ENCODE data around the gene GPRC5A. TPM values are rescaled to one million over a fixed set of nuclear protein-coding genes. Genes with fewer than 3 reads are reported as not detected.
A peak's percentile ranks its signal among the peaks of the same experiment; 100 is the strongest.

GPRC5A gene
- total and polyA plus RNA-seq, 2 of the 13 experiments (the other 11 are each of a cell fraction or from before 2014, with no cell fraction given): 0.27 to 3.0 TPM

GRCh38 chr12:12927211-12928079 lies 36.1 kb downstream of the GPRC5A start (continued):
- TF ChIP-seq, protein P1, sequence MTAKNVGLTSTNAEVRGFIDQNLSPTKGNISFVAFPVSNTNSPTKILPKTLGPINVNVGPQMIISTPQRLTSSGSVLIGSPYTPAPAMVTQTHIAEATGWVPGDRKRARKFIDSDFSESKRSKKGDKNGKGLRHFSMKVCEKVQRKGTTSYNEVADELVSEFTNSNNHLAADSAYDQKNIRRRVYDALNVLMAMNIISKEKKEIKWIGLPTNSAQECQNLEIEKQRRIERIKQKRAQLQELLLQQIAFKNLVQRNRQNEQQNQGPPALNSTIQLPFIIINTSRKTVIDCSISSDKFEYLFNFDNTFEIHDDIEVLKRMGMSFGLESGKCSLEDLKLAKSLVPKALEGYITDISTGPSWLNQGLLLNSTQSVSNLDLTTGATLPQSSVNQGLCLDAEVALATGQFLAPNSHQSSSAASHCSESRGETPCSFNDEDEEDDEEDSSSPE (CRISPR knock-in tag; IDR thresholded peaks at IDR 0.05): no peak
- TF ChIP-seq NCOA5 (CRISPR knock-in tag; IDR thresholded peaks at IDR 0.05): no peak
- no peak for TF ChIP-seq ZNF562 (CRISPR knock-in tag; IDR thresholded peaks at IDR 0.05; ENCODE audit: borderline replicate concordance)
- TF ChIP-seq SP140L (CRISPR knock-in tag; IDR thresholded peaks at IDR 0.05; ENCODE audit: borderline replicate concordance): no peak
- TF ChIP-seq RBFOX2 (IDR thresholded peaks at IDR 0.05; ENCODE audit: low read depth, low read length): peak; percentile 75
- TF ChIP-seq CBX1 (IDR thresholded peaks at IDR 0.05; ENCODE audit: low read depth): no peak
- 0 out of 2 replicates have a peak, but pooled peaks have one; percentile 68 for TF ChIP-seq ZSCAN29 (CRISPR knock-in tag; conservative IDR thresholded peaks at IDR 0.05)
- TF ChIP-seq PHB2 (IDR thresholded peaks at IDR 0.05; ENCODE audit: partially characterized antibody): no peak
- TF ChIP-seq, protein P2, sequence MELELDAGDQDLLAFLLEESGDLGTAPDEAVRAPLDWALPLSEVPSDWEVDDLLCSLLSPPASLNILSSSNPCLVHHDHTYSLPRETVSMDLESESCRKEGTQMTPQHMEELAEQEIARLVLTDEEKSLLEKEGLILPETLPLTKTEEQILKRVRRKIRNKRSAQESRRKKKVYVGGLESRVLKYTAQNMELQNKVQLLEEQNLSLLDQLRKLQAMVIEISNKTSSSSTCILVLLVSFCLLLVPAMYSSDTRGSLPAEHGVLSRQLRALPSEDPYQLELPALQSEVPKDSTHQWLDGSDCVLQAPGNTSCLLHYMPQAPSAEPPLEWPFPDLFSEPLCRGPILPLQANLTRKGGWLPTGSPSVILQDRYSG (CRISPR knock-in tag; IDR thresholded peaks at IDR 0.05): no peak
- no peak for TF ChIP-seq DNMT1 (CRISPR knock-in tag; IDR thresholded peaks at IDR 0.05)
- TF ChIP-seq ZNF251 (CRISPR knock-in tag; IDR thresholded peaks at IDR 0.05): no peak
- no peak for TF ChIP-seq BATF2 (CRISPR knock-in tag; IDR thresholded peaks at IDR 0.05)
- TF ChIP-seq SNAPC5 (CRISPR knock-in tag; IDR thresholded peaks at IDR 0.05; ENCODE audit: borderline replicate concordance): no peak
- peak; percentile 35; the same call in 1 of the 2 replicates for TF ChIP-seq ZNF335 (CRISPR knock-in tag; IDR thresholded peaks at IDR 0.05)
- TF ChIP-seq PRDM10 (CRISPR knock-in tag; IDR thresholded peaks at IDR 0.05; ENCODE audit: low read depth): peak; percentile 81; the same call in 1 of the 2 replicates
- TF ChIP-seq ZFP62 (CRISPR knock-in tag; IDR thresholded peaks at IDR 0.05): no peak
- no peak for TF ChIP-seq ZC3H4 (CRISPR knock-in tag; IDR thresholded peaks at IDR 0.05; ENCODE audit: borderline replicate concordance)
